ENCODE results near the gene CLOCK.

DNA sequence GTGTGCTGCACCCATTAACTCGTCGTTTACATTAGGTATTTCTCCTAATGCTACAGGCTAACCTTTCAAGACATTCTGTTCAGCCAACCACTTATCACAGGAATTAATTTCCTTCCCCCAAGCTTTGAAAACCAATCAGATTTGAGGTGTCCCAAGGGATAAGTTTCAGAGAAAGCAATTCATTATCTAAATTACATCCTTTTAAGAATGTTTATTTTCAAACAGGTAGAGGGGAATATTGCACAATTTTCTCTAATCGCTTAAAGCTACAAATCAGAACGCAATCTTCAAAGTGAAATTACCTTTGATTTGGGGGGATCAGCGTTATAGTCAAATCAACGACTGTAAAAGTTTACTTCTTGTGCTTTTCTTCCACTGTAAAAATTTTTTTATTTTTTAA is 1.6 kb downstream of the CLOCK start:
- TF ChIP-seq, protein P1, sequence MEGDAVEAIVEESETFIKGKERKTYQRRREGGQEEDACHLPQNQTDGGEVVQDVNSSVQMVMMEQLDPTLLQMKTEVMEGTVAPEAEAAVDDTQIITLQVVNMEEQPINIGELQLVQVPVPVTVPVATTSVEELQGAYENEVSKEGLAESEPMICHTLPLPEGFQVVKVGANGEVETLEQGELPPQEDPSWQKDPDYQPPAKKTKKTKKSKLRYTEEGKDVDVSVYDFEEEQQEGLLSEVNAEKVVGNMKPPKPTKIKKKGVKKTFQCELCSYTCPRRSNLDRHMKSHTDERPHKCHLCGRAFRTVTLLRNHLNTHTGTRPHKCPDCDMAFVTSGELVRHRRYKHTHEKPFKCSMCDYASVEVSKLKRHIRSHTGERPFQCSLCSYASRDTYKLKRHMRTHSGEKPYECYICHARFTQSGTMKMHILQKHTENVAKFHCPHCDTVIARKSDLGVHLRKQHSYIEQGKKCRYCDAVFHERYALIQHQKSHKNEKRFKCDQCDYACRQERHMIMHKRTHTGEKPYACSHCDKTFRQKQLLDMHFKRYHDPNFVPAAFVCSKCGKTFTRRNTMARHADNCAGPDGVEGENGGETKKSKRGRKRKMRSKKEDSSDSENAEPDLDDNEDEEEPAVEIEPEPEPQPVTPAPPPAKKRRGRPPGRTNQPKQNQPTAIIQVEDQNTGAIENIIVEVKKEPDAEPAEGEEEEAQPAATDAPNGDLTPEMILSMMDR (IDR thresholded peaks at IDR 0.05), result no peak
- no peak for TF ChIP-seq POLR2A (IDR thresholded peaks at IDR 0.05)
